ENCODE data around the gene HNRNPLL.
"Not testable (repeated sequence)": the region's sequence is repeated elsewhere in the genome, so short reads cannot be mapped to it uniquely, and the experiment has no call there.

Gene HNRNPLL

DNA sequence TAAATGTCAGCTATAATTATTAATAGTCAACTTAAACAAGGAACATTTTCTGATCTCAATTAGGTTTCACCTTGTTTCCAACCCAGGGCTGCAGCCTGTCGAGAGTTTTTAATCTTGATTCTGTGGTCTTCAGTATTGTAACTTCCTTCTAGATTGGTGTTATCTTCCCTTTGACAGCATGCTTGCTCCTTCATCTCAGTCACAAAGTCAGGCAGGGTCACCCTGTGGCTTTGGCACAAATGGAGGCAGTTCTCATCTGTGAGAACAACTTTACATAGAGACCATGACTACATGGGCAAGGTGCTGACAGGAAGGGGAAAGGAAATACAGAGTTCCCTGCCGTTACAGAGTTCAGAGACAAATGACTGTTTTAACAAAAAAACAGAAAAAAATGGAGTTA lies 50.5 kb downstream of the HNRNPLL start:
- DNase-seq (ENCODE audit: low read depth): no peak

DNA sequence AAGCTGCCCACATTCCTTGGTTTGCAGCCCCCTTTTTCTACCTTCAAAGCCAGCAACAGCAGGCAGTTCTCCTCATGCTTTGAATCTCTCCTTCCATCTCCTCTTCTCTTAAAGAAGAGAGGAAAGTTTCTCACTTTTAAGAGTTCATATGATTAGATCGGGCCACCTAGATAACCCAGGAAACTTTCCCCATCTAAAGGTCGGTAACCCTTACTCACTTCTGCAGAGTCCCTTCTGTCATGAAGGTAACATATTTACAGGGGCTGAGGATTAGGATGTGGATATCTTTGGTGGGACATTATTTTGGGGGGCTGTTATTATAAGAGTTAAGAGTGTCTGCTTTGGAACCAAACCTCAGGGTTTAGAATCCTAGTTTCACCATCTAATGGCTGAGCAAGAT lies 51.0 kb downstream of the HNRNPLL start:
- DNase-seq (ENCODE audit: low read depth): no peak

- no peak for DNase-seq (ENCODE audit: low read depth)
Observed at GRCh38 chr2:38551171-38551570, 51.6 kb downstream of the HNRNPLL start.

DNA sequence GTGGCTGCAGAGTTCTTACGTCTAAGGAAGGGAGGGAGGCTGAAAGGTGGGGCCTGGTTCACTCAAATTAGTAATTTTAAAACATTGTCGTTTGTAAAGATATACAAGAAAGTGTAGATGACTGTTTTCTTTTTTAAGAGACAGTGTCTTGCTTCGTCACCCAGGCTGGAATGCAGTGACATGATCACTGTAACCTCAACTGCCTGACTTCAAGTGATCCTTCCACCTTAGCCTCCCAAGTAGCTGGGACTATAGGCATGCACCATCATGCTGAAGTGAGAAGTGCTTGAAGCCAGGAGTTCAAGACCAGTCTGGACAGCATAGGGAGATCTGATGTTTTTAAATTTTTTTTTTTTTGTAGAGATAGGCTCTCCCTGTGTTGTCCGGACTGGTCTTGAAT lies 52.9 kb downstream of the HNRNPLL start:
- no peak for DNase-seq (ENCODE audit: low read depth)

- DNase-seq (ENCODE audit: low read depth): no peak
Observed at GRCh38 chr2:38549071-38549704, 53.5 kb downstream of the HNRNPLL start.

- no peak for DNase-seq (ENCODE audit: low read depth)
Observed at GRCh38 chr2:38547791-38548190, 54.9 kb downstream of the HNRNPLL start.

- no peak for DNase-seq (ENCODE audit: low read depth)
Observed at GRCh38 chr2:38546585-38546984, 56.1 kb downstream of the HNRNPLL start.

DNA sequence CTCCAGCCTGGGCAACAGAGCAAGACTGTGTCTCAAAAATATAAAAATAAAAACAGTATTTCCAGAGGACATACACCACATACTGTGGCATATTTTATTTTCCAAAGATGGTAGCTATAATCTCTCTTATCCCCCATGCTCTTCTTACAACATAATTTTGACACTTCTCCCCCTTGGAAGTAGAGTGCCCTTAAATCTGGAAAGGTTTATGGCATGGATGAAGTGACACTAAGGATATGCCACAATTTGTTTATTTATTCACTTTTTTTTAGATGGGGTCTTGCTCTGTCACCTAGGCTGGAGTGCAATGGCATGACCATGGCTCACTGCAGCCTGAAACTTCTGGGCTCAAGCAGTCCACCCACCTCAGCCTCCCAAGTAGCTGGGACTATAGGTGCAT lies 56.7 kb downstream of the HNRNPLL start:
- DNase-seq (ENCODE audit: low read depth): no peak

GRCh38 chr2:38542248-38542631 lies 60.5 kb downstream of the HNRNPLL start:
- DNase-seq (ENCODE audit: low read depth): not testable (repeated sequence)

DNA sequence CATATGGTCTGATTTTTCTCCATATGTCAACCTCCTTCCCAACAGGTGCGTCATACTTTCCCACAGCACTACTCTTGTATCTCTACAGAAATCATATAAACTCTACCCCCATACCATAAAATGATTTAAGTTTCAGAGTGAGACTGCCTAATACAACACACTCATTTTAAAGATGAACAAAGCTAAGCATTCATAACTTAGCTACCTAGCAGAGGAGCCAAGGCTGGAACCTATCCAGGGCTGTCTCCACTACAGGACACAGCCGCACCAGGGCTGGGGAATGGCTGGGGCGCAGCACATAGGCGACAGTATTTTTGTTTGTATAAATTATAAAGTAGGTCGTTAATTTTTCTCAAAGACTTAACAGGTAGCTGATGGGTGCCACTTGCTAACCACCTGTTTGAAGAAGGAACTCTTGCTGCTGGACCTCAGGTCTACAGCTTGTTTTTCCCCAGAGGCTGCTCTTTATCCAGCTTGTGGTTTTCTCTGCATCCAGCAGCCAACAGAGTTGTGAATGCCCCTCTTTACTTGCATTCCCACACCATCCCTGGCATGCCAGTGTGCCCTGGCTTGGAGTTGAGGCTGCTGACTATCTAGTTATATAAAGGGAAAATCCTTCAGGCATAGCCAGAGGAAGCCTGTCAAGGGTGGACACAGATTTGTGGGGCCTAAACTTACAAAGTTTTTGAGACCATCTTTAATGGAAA lies 62.0 kb downstream of the HNRNPLL start:
- DNase-seq (ENCODE audit: low read depth): no peak

DNA sequence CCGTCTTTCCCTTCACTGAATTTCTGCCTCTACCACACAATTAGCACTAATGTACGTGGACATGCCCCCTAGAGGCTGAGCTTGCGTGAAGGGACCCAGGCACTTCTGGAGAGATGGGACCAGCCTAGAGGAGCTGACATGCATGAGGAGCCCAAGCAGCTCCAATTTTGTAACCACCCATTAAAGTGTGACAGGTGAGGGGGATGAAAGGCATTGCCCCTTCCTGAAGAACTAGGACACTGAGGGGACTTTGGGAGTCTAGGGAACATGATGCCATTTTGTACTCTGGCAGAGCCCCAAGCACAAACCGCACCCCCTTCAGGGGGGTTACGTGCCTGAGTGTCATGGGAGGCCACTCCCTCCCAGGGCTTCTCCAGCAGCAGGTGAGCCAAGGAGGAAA lies 63.6 kb downstream of the HNRNPLL start:
- DNase-seq (ENCODE audit: low read depth): no peak

GRCh38 chr2:38537937-38538525 lies 64.7 kb downstream of the HNRNPLL start:
- DNase-seq (ENCODE audit: low read depth): no peak

GRCh38 chr2:38537296-38537695 lies 65.4 kb downstream of the HNRNPLL start:
- not testable (repeated sequence) for DNase-seq (ENCODE audit: low read depth)

GRCh38 chr2:38535744-38536506 lies 66.8 kb downstream of the HNRNPLL start:
- peak; percentile 62 for DNase-seq (ENCODE audit: low read depth)

- DNase-seq (ENCODE audit: low read depth): no peak
Observed at GRCh38 chr2:38535404-38535743, 67.4 kb downstream of the HNRNPLL start.

DNA sequence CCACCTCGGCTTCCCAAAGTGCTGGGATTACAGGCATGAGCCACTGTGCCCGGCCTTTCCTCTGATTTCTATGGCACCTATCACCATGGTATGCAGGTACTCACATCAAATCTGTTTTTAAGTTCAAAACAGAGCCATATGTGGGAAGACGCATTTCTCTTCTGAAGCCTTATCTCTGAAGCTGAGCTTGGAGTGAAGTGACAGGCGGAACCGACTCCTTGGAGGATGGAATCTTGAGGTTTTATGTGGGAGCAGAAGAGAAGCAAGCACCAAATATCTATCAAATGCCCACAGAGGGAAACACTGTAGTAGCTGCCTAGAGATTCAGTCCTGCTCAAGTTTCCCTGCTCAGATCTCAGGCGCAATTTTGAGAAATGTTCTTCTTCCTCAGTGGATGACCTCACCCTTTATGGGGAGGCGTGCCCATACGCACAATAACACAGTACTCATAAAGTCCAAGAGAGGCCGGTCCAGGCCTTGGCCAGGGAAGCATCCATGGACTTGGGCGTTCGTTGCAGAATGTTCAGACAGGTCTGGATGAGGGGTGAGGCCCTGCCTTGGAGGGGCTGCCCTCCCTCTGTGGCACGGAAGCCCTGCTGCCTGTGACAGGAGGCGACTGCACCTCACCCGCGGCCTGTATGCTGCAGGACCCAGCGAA lies 67.9 kb downstream of the HNRNPLL start:
- no peak for DNase-seq (ENCODE audit: low read depth)

DNA sequence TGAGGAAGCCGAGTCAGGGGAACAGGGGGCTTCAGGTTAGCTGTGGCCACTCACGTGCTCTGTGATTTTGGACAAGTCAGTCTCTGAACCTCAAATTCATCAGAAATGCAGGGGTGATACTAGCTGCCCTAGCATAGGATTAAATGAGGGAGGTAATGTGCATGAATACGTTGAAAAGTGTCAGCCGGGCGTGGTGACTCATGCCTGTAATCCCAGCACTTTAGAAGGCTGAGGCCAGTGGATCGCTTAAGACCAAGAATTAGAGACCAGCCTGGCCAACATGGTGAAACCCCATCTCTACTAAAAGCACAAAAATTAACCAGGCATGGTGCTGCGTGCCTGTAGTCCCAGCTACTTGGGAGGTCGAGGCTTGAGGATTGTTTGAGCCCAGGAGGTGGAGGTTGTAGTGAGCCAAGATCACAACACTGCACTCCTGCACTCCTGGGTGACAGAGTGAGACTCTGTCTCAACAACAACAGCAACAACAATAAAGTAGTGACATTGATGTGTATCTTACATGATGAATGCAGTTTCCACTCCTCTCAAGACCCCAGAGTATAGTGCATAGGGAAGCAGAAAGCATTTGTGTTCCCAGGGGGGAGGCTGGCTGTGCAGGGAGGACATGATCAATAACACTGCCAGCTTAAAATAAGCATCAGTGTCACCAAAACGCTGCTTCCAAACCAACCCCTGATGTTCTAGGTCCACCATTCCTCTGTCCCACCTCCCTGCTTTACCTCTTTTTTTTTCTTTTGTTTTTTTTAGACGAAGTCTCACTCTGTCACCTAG lies 68.8 kb downstream of the HNRNPLL start:
- no peak for DNase-seq (ENCODE audit: low read depth)

GRCh38 chr2:38533180-38533579 lies 69.5 kb downstream of the HNRNPLL start:
- DNase-seq (ENCODE audit: low read depth): no peak

GRCh38 chr2:38532366-38532765 lies 70.4 kb downstream of the HNRNPLL start:
- DNase-seq (ENCODE audit: low read depth): no peak

DNA sequence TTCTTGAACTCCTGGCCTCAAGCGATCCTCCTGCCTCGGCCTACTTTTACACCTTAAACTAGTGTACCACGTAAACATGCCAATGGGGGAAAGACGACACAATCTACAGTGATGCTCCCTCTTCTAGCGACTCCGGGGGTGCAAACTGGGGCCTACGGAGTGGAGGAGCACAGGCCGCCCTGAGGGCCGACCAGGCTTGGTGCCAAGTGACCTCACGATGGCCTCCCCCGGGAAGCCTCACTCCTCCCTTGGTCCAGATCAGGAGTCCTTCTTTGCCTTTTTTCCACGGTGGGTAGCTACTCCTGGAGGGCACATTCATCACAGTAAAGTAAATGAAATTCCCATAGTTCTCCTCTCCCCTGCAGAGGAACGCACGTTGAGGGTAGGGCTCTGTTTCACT lies 73.5 kb downstream of the HNRNPLL start:
- DNase-seq (ENCODE audit: low read depth): no peak

- no peak for DNase-seq (ENCODE audit: low read depth)
Observed at GRCh38 chr2:38528534-38528933, 74.2 kb downstream of the HNRNPLL start.

All from T follicular helper cell (primary cell).